K562 (cell line): ENCODE results near the gene NLRX1. TPM values are rescaled to one million over a fixed set of nuclear protein-coding genes. Genes with fewer than 3 reads are reported as not detected.

Experiments
- ATAC-seq: fragments of 200-7000 bp; cut with Tn5 transposase; 3 replicates; pipeline ENCODE4 v1.9.1; 2020; ENCODE audit warnings: moderate library complexity
- BruUV-seq: library from RNA; stranded (reverse); fragments of 400-500 nt; replicated peaks from 2 replicates; lab custom pipeline; 2021; lab: Mats Ljungman, UMichigan
- CTCF ChIA-PET: fragments of 300-600 bp; formaldehyde crosslinking; extraction: SDS; loops from one replicate; lab custom pipeline; 2021; ENCODE audit warnings: low intra/inter-chr PET ratio; lab: Yijun Ruan, JAX
- POLR2A ChIA-PET: fragments of 300-600, 350-650 bp; sonication (Branson Sonifier 250); formaldehyde crosslinking; extraction: SDS; loops from one replicate; lab custom pipeline; 2021; ENCODE audit warnings: antibody characterized with exemption, inconsistent platforms; lab: Yijun Ruan, JAX
- DNase-seq, 4 experiments: peaks; one replicate each; pipeline versions ENCODE4 v3.0.0 to v3.0.0-alpha.2; 2011 to 2018; ENCODE audit warnings: low spot score in 3 of 4, mixed read lengths in 3 of 4; ENCODE audit errors: extremely low read depth in 1 of 4
- FAIRE-seq: peaks from 2 replicates; lab custom pipeline; 2011; peaks lifted over from hg19 to GRCh38; lab: Jason Lieb, UNC
- H2AFZ ChIP-seq: 2 replicates; pipeline ENCODE4 v1.6.0; 2011; ENCODE audit warnings: low read depth, low read length, control low read depth, inconsistent platforms
- H3K27ac ChIP-seq: fragments of 200-600 bp; 3 replicates; pipeline ENCODE4 v1.8.0; 2011; ENCODE audit warnings: low read depth, mild to moderate bottlenecking, control low read depth, inconsistent platforms, low read length, moderate library complexity, mixed read lengths; ENCODE audit errors: extremely low read depth
- H3K27me3 ChIP-seq, 2 experiments: fragments of 300-600 bp in 1 of 2; 2 replicates in 1 of 2; 3 replicates in 1 of 2; pipeline versions ENCODE4 v1.6.0 to v1.8.0; 2011; ENCODE audit warnings: inconsistent platforms in 2 of 2, low read length in 2 of 2, mild to moderate bottlenecking in 1 of 2, mixed read lengths in 1 of 2, moderate library complexity in 1 of 2; ENCODE audit not compliant: control insufficient read depth in 2 of 2, insufficient read depth in 2 of 2
- H3K36me3 ChIP-seq: fragments of 300-600 bp; 3 replicates; pipeline ENCODE4 v1.8.0; 2011; ENCODE audit warnings: mild to moderate bottlenecking, low read length, inconsistent platforms; ENCODE audit not compliant: control insufficient read depth, insufficient read depth
- H3K4me1 ChIP-seq, 2 experiments: fragments of 200-600 bp in 1 of 2; replicated peaks in 1 of 2; 2 replicates in 1 of 2; 3 replicates in 1 of 2; pipeline versions ENCODE4 v1.5.1 to v1.8.0; 2011; ENCODE audit warnings: inconsistent platforms in 2 of 2, low read length in 2 of 2, mild to moderate bottlenecking in 1 of 2, mixed read lengths in 1 of 2, moderate library complexity in 1 of 2; ENCODE audit not compliant: control insufficient read depth in 2 of 2, insufficient read depth in 2 of 2
- H3K4me2 ChIP-seq: 2 replicates; pipeline ENCODE4 v1.6.1; 2011; ENCODE audit warnings: low read length, control low read depth, inconsistent platforms, mixed read lengths; ENCODE audit not compliant: insufficient read depth
- H3K4me3 ChIP-seq: fragments of 200-600 bp; sonication (generic), shearing (Covaris generic); 2 replicates; pipeline ENCODE4 v1.5.1; 2016; ENCODE audit warnings: control low read depth, inconsistent platforms
- H3K79me2 ChIP-seq: fragments of 200-600 bp; 3 replicates; pipeline ENCODE4 v1.8.0; 2011; ENCODE audit warnings: low read length, inconsistent platforms; ENCODE audit not compliant: control insufficient read depth, insufficient read depth
- H3K9ac ChIP-seq, 2 experiments: 2 replicates each; pipeline versions ENCODE4 v1.6.0 to v1.6.1; 2011; ENCODE audit warnings: low read depth in 2 of 2, low read length in 2 of 2, control low read depth in 1 of 2, inconsistent platforms in 1 of 2, mild to moderate bottlenecking in 1 of 2, mixed read lengths in 1 of 2; ENCODE audit not compliant: insufficient read depth in 1 of 2
- H3K9me1 ChIP-seq: one replicate; pipeline ENCODE4 v1.6.0; 2011; ENCODE audit warnings: inconsistent platforms, mild to moderate bottlenecking, low read length, moderate library complexity; ENCODE audit not compliant: control insufficient read depth, insufficient read depth
- H3K9me3 ChIP-seq: replicated peaks from 2 replicates; pipeline ENCODE4 v1.5.1; 2011; ENCODE audit warnings: low read depth, low read length, inconsistent platforms; ENCODE audit not compliant: control insufficient read depth, insufficient read depth
- H4K20me1 ChIP-seq: replicated peaks from 2 replicates; pipeline ENCODE4 v1.6.1; 2011; ENCODE audit warnings: low read length, inconsistent platforms, mixed read lengths; ENCODE audit not compliant: control insufficient read depth, insufficient read depth
- ARID1B ChIP-seq: fragments of 450-650 bp; IDR thresholded peaks from 2 replicates; pipeline ENCODE4 v1.6.1; 2016; ENCODE audit warnings: antibody characterized with exemption, mild to moderate bottlenecking, inconsistent platforms
- ASH1L ChIP-seq: fragments of 450-650 bp; IDR thresholded peaks from 2 replicates; pipeline ENCODE4 v1.6.1; 2018; ENCODE audit warnings: borderline replicate concordance, mild to moderate bottlenecking, low read depth; ENCODE audit not compliant: partially characterized antibody
- BMI1 ChIP-seq: fragments of 150-350 bp; IDR thresholded peaks from 2 replicates; pipeline ENCODE4 v1.6.1; 2014; ENCODE audit warnings: low read length
- FOXJ2 ChIP-seq: fragments of 200-800 bp; sonication (Bioruptor generic); IDR thresholded peaks from 2 replicates; pipeline ENCODE4 v1.6.1; 2016; ENCODE audit warnings: missing genetic modification characterization, missing compliant biosample characterization
- FOXK1 ChIP-seq: sonication (generic); formaldehyde crosslinking; IDR thresholded peaks from 2 replicates; pipeline ENCODE4 v1.8.0; 2022; ENCODE audit warnings: missing genetic modification reagents, mild to moderate bottlenecking, borderline replicate concordance
- HBP1 ChIP-seq: fragments of 450-650 bp; formaldehyde crosslinking; IDR thresholded peaks from 2 replicates; pipeline ENCODE4 v1.4.0; 2022; ENCODE audit warnings: missing genetic modification characterization
- HDAC2 ChIP-seq: fragments of 450-650 bp; IDR thresholded peaks from 2 replicates; pipeline ENCODE4 v1.6.1; 2016; ENCODE audit warnings: mild to moderate bottlenecking
- KLF13 ChIP-seq: fragments of 450-650 bp; IDR thresholded peaks from 2 replicates; pipeline ENCODE4 v1.6.1; 2016; ENCODE audit warnings: missing genetic modification characterization, low read depth, mild to moderate bottlenecking, missing compliant biosample characterization, moderate library complexity, borderline replicate concordance
- LCOR ChIP-seq: sonication (generic); formaldehyde crosslinking; IDR thresholded peaks from 2 replicates; pipeline ENCODE4 v1.8.0; 2022; ENCODE audit warnings: mild to moderate bottlenecking, missing genetic modification reagents
- NR2C2 ChIP-seq, 2 experiments: fragments of 200-800 bp in 1 of 2; sonication (Bioruptor generic) in 1 of 2; sonication (generic) in 1 of 2; formaldehyde crosslinking in 1 of 2; IDR thresholded peaks; 2 replicates each; pipeline versions ENCODE4 v1.6.1 to v1.8.0; 2016 to 2022; ENCODE audit warnings: mild to moderate bottlenecking in 1 of 2, missing compliant biosample characterization in 1 of 2, missing genetic modification characterization in 1 of 2, missing genetic modification reagents in 1 of 2
- PTBP1 ChIP-seq: fragments of 200-400 bp; formaldehyde crosslinking; IDR thresholded peaks from 2 replicates; pipeline ENCODE4 v1.6.1; 2017; ENCODE audit warnings: low read depth, low read length
- SAFB ChIP-seq: fragments of 200-400 bp; formaldehyde crosslinking; IDR thresholded peaks from 2 replicates; pipeline ENCODE4 v1.6.1; 2017; ENCODE audit warnings: low read depth, low read length, borderline replicate concordance
- ZNF764 ChIP-seq: fragments of 250-450 bp; sonication (Bioruptor Pico); IDR thresholded peaks from 2 replicates; pipeline ENCODE4 v1.4.0; 2020; ENCODE audit warnings: low read depth, mild to moderate bottlenecking, moderate library complexity
- WGBS: fragments of 100-300 bp; shearing (Covaris generic); methylation state at CpG from one replicate; pipeline ENCODE4 v1.1.6; 2016; ENCODE audit warnings: low coverage, mixed read lengths; ENCODE audit not compliant: insufficient coverage; ENCODE audit errors: missing lambda C conversion rate; 5-methylcytosine and 5-hydroxymethylcytosine counted together
- in situ Hi-C: fragments of 300-500 bp; cut with MboI; formaldehyde crosslinking; loops from 4 replicates; pipeline ENCODE4 v1.15.0; 2018; ENCODE audit warnings: inconsistent platforms, mixed read lengths
- intact Hi-C: fragments of 100-400 bp; cut with micrococcal nuclease; formaldehyde crosslinking; loops from 2 replicates; pipeline ENCODE4 v1.14.2; 2022
- polyA plus RNA-seq, 8 experiments: library from polyadenylated mRNA; depleted of rRNA in 4 of 8; stranded (reverse) in 5 of 8; unstranded in 3 of 8; fragments of >200 nt; fragmentation: Nextera tagmentation in 2 of 8; fragmentation: Illumina TruSeq in 1 of 8; extraction: Ambion mirVana in 2 of 8; extraction: Trizol in 1 of 8; gene quantifications; 2 replicates each; pipeline versions ENCODE4 v1.2.1 to v1.2.3, GENCODE V29; 2011 to 2014; ENCODE audit warnings: inconsistent platforms in 1 of 8, missing spikeins in 1 of 8
- total RNA-seq, 7 experiments: library from RNA; depleted of rRNA in 6 of 7; stranded (reverse); fragments of >200 nt in 6 of 7; fragmentation: Illumina TruSeq in 2 of 7; extraction: Trizol in 2 of 7; gene quantifications; 2 replicates each; pipeline versions ENCODE4 v1.2.1 to v1.2.3, GENCODE V29; 2011 to 2021; ENCODE audit warnings: low replicate concordance in 1 of 7
- TF ChIP-seq, protein P1 (sequence below): sonication (generic); formaldehyde crosslinking; IDR thresholded peaks from 2 replicates; pipeline ENCODE4 v1.9.0; 2022; ENCODE audit warnings: mild to moderate bottlenecking, missing genetic modification reagents
- TF ChIP-seq, protein P2 (sequence below): sonication (generic); formaldehyde crosslinking; IDR thresholded peaks from 2 replicates; pipeline ENCODE4 v1.8.0; 2023; ENCODE audit warnings: mild to moderate bottlenecking, missing genetic modification reagents

Gene NLRX1
- total and polyA plus RNA-seq, 9 of the 15 experiments (the other 6 are each of a cell fraction or from before 2014, with no cell fraction given), result 0.04 to 2.3 (median 0.69) TPM

DNA sequence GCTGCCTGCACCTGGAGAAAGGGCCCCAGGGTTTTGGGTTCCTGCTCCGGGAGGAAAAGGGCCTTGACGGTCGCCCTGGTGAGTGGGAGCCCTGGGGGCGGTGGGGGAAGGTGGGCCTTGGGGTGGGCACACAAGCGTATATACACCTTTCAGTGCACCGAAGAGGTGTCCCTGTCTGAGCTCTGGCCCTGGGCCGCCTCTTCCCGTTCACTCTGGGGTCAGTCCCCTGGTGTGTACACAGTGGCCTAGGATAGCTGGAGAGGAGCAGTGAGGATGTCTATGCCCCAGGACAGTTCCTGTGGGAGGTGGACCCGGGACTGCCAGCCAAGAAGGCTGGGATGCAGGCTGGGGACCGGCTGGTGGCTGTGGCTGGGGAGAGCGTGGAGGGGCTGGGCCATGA lies 19.5 kb downstream of the NLRX1 start:
- Histone ChIP-seq H3K4me2 (no peak overlapping the region), H3K4me1 (peaks cover 7 to 32% of the 10 kb centered on the region in 2 experiments; a peak in 4 of 5 replicates), H4K20me1 (no peaks in the 10 kb centered on the region), H3K9ac (peak overlapping the region in 1 of 2 experiments; percentile 68; a peak in 1 of 4 replicates), H3K4me3 (no peak overlapping the region), H3K36me3 (no peaks in the 10 kb centered on the region), H2AFZ (no peak overlapping the region), H3K27me3 (peaks cover 0 to 5% of the 10 kb centered on the region in 2 experiments; a peak in 2 of 5 replicates), H3K9me1 (no peaks in the 10 kb centered on the region), H3K27ac (no peak overlapping the region), H3K79me2 (no peaks in the 10 kb centered on the region), H3K9me3 (no peaks in the 10 kb centered on the region)
- WGBS, result 27% methylated on average over 5 of the region's 11 CpGs
- intact Hi-C loops (no loop called here), in situ Hi-C loops (no loop called here)
- BruUV-seq, result no TSS peak
- ChIA-PET CTCF (no interaction called here), POLR2A (interaction anchor here (0.5 kb wide), 1 partner anchor 130 kb away, joined by 4 read pairs; no protein-coding TSS in a partner anchor)
- TF ChIP-seq NR2C2 (CRISPR knock-in tag; IDR thresholded peaks at IDR 0.05), result no peak
- no peak for TF ChIP-seq NR2C2 (tag; IDR thresholded peaks at IDR 0.05)
- no peak for TF ChIP-seq FOXJ2
- TF ChIP-seq HBP1 (CRISPR knock-in tag), result no peak
- TF ChIP-seq FOXK1 (CRISPR knock-in tag), result no peak
- TF ChIP-seq, protein P1, sequence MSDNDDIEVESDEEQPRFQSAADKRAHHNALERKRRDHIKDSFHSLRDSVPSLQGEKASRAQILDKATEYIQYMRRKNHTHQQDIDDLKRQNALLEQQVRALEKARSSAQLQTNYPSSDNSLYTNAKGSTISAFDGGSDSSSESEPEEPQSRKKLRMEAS (CRISPR knock-in tag), result no peak
- no peak for TF ChIP-seq SAFB
- TF ChIP-seq ZNF764 (CRISPR knock-in tag), result no peak
- TF ChIP-seq, protein P2, sequence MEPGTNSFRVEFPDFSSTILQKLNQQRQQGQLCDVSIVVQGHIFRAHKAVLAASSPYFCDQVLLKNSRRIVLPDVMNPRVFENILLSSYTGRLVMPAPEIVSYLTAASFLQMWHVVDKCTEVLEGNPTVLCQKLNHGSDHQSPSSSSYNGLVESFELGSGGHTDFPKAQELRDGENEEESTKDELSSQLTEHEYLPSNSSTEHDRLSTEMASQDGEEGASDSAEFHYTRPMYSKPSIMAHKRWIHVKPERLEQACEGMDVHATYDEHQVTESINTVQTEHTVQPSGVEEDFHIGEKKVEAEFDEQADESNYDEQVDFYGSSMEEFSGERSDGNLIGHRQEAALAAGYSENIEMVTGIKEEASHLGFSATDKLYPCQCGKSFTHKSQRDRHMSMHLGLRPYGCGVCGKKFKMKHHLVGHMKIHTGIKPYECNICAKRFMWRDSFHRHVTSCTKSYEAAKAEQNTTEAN (CRISPR knock-in tag), result no peak
- TF ChIP-seq LCOR, result no peak
- TF ChIP-seq ARID1B, result no peak
- TF ChIP-seq PTBP1, result no peak
- no peak for TF ChIP-seq HDAC2
- no peak for TF ChIP-seq KLF13 (tag)
- no peak for TF ChIP-seq BMI1
- TF ChIP-seq ASH1L, result no peak
- FAIRE-seq (no peak), DNase-seq (no peak), ATAC-seq (no peak)
